Measurements from ENCODE around the gene GOLGA2.

Gene GOLGA2

GRCh38 chr9:128297221-128297773 is 21.5 kb upstream of the GOLGA2 start:
- H3K27ac ChIP-seq (replicated peaks) = no peak overlapping the region
- H3K4me3 ChIP-seq (replicated peaks; ENCODE audit: insufficient read depth, low read length) = no peak overlapping the region
- no peak for DNase-seq (ENCODE audit: low read depth in 1 of 2, low spot score in 1 of 2)
- no peaks in the 10 kb centered on the region for H3K27me3 ChIP-seq (ENCODE audit: insufficient read depth, poor library complexity, severe bottlenecking)
- TF ChIP-seq SPI1 (IDR thresholded peaks at IDR 0.05; ENCODE audit: borderline replicate concordance, low read depth) (no peak), CTCF (IDR thresholded peaks at IDR 0.05; ENCODE audit: insufficient read depth, low read length) (no peak), GABPA (IDR thresholded peaks at IDR 0.05; ENCODE audit: low read depth) (no peak), POLR2AphosphoS5 (IDR thresholded peaks at IDR 0.05; ENCODE audit: low read depth) (no peak), REST (IDR thresholded peaks at IDR 0.05; ENCODE audit: insufficient replicate concordance, low read depth) (no peak)

- TF ChIP-seq SPI1 (IDR thresholded peaks at IDR 0.05; ENCODE audit: borderline replicate concordance, low read depth) (no peak), REST (IDR thresholded peaks at IDR 0.05; ENCODE audit: insufficient replicate concordance, low read depth) (no peak), POLR2AphosphoS5 (IDR thresholded peaks at IDR 0.05; ENCODE audit: low read depth) (no peak), GABPA (IDR thresholded peaks at IDR 0.05; ENCODE audit: low read depth) (no peak), CTCF (IDR thresholded peaks at IDR 0.05; ENCODE audit: insufficient read depth, low read length) (no peak)
- H3K4me3 ChIP-seq (replicated peaks; ENCODE audit: insufficient read depth, low read length) = no peak overlapping the region
- no peaks in the 10 kb centered on the region for H3K27me3 ChIP-seq (ENCODE audit: insufficient read depth, poor library complexity, severe bottlenecking)
- DNase-seq (ENCODE audit: low read depth in 1 of 2, low spot score in 1 of 2) = no peak
- H3K27ac ChIP-seq (replicated peaks) = no peak overlapping the region
These were observed 20.8 kb upstream of the GOLGA2 start for GRCh38 chr9:128296340-128297220.

GRCh38 chr9:128294142-128294541 is 18.3 kb upstream of the GOLGA2 start:
- TF ChIP-seq SPI1 (IDR thresholded peaks at IDR 0.05; ENCODE audit: borderline replicate concordance, low read depth) = no peak
- no peak for TF ChIP-seq CTCF (IDR thresholded peaks at IDR 0.05; ENCODE audit: insufficient read depth, low read length)
- no peak for TF ChIP-seq GABPA (IDR thresholded peaks at IDR 0.05; ENCODE audit: low read depth)
- no peak for TF ChIP-seq POLR2AphosphoS5 (IDR thresholded peaks at IDR 0.05; ENCODE audit: low read depth)
- no peak for TF ChIP-seq REST (IDR thresholded peaks at IDR 0.05; ENCODE audit: insufficient replicate concordance, low read depth)
- Histone ChIP-seq H3K27me3 (ENCODE audit: insufficient read depth, poor library complexity, severe bottlenecking) (no peaks in the 10 kb centered on the region), H3K27ac (replicated peaks) (no peak overlapping the region), H3K4me3 (replicated peaks; ENCODE audit: insufficient read depth, low read length) (no peak overlapping the region)
- no peak for DNase-seq (ENCODE audit: low read depth in 1 of 2, low spot score in 1 of 2)

Data from HL-60 (cell line).